Kidney (tissue), 14 donors: Measurements from ENCODE around the gene TRIM63. TPM values are rescaled to one million over a fixed set of nuclear protein-coding genes. Genes with fewer than 3 reads are reported as not detected.

Experiments used
- DNase-seq, 5 donors: peaks; one replicate each; pipeline ENCODE4 v3.0.0-alpha.2; 2013 to 2020
- FAIRE-seq: peaks from 2 replicates; lab custom pipeline; 2012; peaks lifted over from hg19 to GRCh38; lab: Jason Lieb, UNC
- H3K27ac ChIP-seq, 2 donors: one replicate each; pipeline ENCODE4 v1.7.0; 2013; ENCODE audit warnings: low read depth in 2 of 2, low read length in 2 of 2, inconsistent platforms in 1 of 2
- H3K27me3 ChIP-seq: one replicate; pipeline ENCODE4 v1.7.1; 2013; ENCODE audit warnings: low read length, inconsistent platforms; ENCODE audit not compliant: control insufficient read depth, insufficient read depth
- H3K36me3 ChIP-seq, 3 donors: one replicate each; pipeline versions ENCODE4 v1.7.0 to v1.7.1; 2013; ENCODE audit warnings: low read length in 3 of 3, control low read depth in 1 of 3, inconsistent platforms in 1 of 3; ENCODE audit not compliant: insufficient read depth in 3 of 3, control insufficient read depth in 2 of 3
- H3K4me1 ChIP-seq, 3 donors: one replicate each; pipeline versions ENCODE4 v1.7.0 to v1.7.1; 2013; ENCODE audit warnings: low read length in 3 of 3, inconsistent platforms in 1 of 3, low read depth in 1 of 3; ENCODE audit not compliant: control insufficient read depth in 2 of 3, insufficient read depth in 2 of 3
- H3K4me3 ChIP-seq, 3 donors: one replicate each; pipeline versions ENCODE4 v1.7.0 to v1.8.1; 2013; ENCODE audit warnings: low read length in 3 of 3, control low read depth in 1 of 3, inconsistent platforms in 1 of 3
- H3K9ac ChIP-seq, 3 donors: one replicate each; pipeline versions ENCODE4 v1.7.0 to v1.7.1; 2013; ENCODE audit warnings: low read length in 3 of 3, control low read depth in 1 of 3, inconsistent platforms in 1 of 3
- H3K9me3 ChIP-seq, 3 donors: one replicate each; pipeline versions ENCODE4 v1.7.0 to v1.7.1; 2013; ENCODE audit warnings: low read length in 3 of 3, control low read depth in 1 of 3, inconsistent platforms in 1 of 3; ENCODE audit not compliant: control insufficient read depth in 2 of 3, insufficient read depth in 1 of 3
- CTCF ChIP-seq: IDR thresholded peaks from 3 replicates; pipeline ENCODE4 v1.5.1; 2012; ENCODE audit warnings: mild to moderate bottlenecking, moderate library complexity, borderline replicate concordance; ENCODE audit not compliant: insufficient read depth; ENCODE audit errors: extremely low read depth
- intact Hi-C: fragments of 100-400 bp; cut with DNase I; formaldehyde crosslinking; loops from one replicate; pipeline ENCODE4 v1.11.1; 2022
- polyA plus RNA-seq: library from polyadenylated mRNA; stranded (reverse); fragments of 350-450 nt; fragmentation: Illumina TruSeq; extraction: RNeasy Lipid Tissue Mini Kit (QIAGEN cat#74804); gene quantifications from one replicate; pipeline ENCODE4 v1.2.3, GENCODE V29; 2014; ENCODE audit warnings: low read depth, low replicate concordance; ENCODE audit not compliant: insufficient read depth
- total RNA-seq: library from RNA; stranded (reverse); fragmentation: NEBNext Ultra II Directional; extraction: Animal tissue kit (Norgen Biotek cat#: 25700); gene quantifications from one replicate; pipeline ENCODE4 v1.2.1, GENCODE V29; 2021
- donor health status: control.
- donor health status: control.
- donor health status: control.
- donor health status: control.
- donor health status: control.
- donor health status: DM: yes; HTN: yes; CAD: no.
- donor health status: Normal renal cell carcinoma (clear cell type).

TRIM63 gene
- total and polyA plus RNA-seq, 2 donors from 2014 or later = 0.82 to 3.3 TPM

- Histone ChIP-seq H3K27ac (peak overlapping the region; percentile 83 to 86), H3K36me3 (no peaks in the 10 kb centered on the region), H3K27me3 (no peaks in the 10 kb centered on the region), H3K4me3 (peak overlapping the region; percentile 71 to 89 (median 83)), H3K9me3 (no peaks in the 10 kb centered on the region), H3K9ac (peak overlapping the region; percentile 3 to 93 (median 59)), H3K4me1 (peaks cover 0 to 9% (median 7%) of the 10 kb centered on the region in 3 donors)
- intact Hi-C loops = no loop called here
- peak; percentile 4 for TF ChIP-seq CTCF
- FAIRE-seq (no peak), DNase-seq (peak; percentile 95 to 98 (median 97))
Observed at GRCh38 chr1:26035203-26035958, 32.0 kb downstream of the TRIM63 start.

DNA sequence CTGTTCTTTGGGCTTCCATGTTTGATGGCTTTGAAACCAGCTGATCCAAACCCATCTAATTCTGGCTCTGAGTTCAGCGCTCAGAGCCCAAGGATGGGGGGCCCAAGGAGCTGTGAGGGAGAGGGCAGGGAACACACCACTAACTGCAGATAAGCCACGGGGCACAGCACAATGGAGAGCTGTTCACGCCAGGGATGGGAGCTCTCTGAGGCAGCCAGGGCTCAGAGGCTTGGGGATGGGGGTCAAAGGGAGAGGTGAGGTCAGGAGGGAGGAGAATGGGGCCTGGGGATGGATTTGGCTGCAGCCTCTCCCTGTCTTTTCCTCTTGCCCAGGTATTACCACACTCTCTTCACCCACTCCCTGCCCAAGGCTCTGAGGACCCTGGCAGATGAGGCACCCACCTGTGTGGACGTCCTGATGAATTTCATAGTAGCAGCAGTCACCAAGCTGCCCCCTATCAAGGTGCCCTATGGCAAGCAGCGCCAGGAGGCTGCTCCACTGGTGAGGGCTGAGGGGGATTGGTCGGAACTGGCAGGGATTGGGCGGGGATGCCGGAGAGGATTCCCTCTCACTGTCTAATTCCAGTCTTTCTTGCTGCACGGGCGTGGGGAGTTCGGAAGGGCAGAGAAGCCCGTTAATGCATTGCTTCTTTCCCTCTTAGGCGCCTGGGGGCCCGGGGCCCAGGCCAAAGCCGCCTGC, 32.8 kb downstream of the TRIM63 start:
- Histone ChIP-seq H3K9ac (peak overlapping the region in 2 of 3 donors; percentile 16 to 35), H3K27ac (no peak overlapping the region), H3K36me3 (no peaks in the 10 kb centered on the region), H3K4me3 (peak overlapping the region in 2 of 3 donors; percentile 18 to 89), H3K9me3 (no peaks in the 10 kb centered on the region), H3K4me1 (peaks cover 0 to 9% (median 7%) of the 10 kb centered on the region in 3 donors), H3K27me3 (no peaks in the 10 kb centered on the region)
- FAIRE-seq = no peak
- no peak for DNase-seq
- intact Hi-C loops = no loop called here
- no peak for TF ChIP-seq CTCF

GRCh38 chr1:26032656-26033357, 34.6 kb downstream of the TRIM63 start:
- DNase-seq (peak in 1 of 5 donors; percentile 32), FAIRE-seq (no peak)
- Histone ChIP-seq H3K4me3 (no peak overlapping the region), H3K36me3 (no peaks in the 10 kb centered on the region), H3K27ac (no peak overlapping the region), H3K9me3 (no peaks in the 10 kb centered on the region), H3K9ac (no peak overlapping the region), H3K4me1 (peaks cover 0 to 9% (median 0%) of the 10 kb centered on the region in 3 donors), H3K27me3 (no peaks in the 10 kb centered on the region)
- no peak for TF ChIP-seq CTCF
- intact Hi-C loops = no loop called here
